DMS79 (cell line): Measurements from ENCODE around the gene ADAMTS7.
"Not testable (repeated sequence)": the region's sequence is repeated elsewhere in the genome, so short reads cannot be mapped to it uniquely, and the experiment has no call there.

Experiments
- DNase-seq: peaks from one replicate; lab custom pipeline; 2025; lab: John Stamatoyannopoulos, UW

Gene ADAMTS7

DNA sequence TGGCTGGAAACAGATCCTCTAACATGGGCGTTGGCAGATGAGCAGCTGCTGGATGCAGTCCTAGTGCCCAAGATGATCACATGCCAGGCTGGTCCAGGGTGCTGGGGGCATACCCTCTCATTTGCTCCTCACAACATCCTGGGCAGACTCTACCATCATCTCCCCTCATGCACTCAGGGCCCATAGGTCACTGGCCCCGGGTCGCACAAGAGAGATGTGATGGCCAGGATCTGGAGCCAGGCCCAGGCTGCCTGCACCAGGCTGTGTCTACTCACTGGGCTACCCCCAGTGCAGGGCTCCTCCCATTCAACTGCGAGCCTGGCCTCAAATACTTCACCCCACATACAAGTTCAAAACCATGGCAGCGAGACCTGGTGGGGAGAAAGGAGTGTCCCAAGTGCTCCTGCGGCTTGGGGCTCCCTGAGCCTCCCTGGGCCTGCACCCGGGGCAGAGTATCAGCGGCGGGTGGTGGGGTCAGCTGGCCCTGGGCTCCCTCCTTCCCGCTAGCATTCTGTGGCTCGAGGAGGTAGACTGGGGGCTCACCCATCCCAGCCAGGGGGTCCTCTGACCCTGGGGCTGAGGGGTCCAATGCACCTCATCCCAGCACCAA, 32.0 kb downstream of the ADAMTS7 start:
- DNase-seq: not testable (repeated sequence)

DNA sequence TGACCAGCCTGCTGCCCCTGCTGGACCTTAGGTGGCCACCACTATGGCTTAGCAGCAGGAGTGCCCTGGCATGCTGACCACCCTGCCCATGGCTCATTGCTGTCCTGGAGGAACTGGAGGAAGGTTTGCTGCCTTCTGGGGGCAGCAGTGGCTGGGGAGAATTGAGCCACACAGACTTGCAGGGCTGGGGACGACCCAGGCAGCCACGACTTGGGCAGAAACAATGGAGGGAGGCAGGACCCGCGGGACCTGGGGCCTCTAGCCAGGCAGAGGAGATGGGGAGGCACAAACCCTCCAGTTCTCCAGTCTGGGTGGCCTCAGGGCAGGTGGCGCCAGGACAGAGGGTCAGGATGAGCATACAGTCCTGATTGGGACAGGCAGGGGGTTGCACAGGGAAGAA, 32.8 kb downstream of the ADAMTS7 start:
- DNase-seq: no peak

DNA sequence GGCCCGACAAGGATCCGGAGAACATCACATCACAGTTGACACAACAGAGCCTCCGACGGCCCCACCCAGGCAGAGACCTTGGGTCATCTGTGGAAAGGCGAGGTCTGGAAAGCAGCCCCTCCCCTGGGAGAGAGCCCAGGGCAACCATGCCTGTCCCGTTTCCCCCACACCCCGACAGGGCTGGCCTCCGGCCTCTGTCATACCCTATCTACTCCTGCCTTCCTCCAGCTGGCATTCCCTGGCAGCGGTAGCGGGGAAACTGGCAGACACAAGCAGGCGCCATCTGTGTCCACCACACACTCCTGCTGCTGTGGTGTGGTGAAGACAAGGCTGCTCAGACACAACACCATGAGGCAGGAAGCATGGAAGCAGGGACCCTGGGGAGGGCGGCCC, 33.3 kb downstream of the ADAMTS7 start:
- not testable (repeated sequence) for DNase-seq

DNA sequence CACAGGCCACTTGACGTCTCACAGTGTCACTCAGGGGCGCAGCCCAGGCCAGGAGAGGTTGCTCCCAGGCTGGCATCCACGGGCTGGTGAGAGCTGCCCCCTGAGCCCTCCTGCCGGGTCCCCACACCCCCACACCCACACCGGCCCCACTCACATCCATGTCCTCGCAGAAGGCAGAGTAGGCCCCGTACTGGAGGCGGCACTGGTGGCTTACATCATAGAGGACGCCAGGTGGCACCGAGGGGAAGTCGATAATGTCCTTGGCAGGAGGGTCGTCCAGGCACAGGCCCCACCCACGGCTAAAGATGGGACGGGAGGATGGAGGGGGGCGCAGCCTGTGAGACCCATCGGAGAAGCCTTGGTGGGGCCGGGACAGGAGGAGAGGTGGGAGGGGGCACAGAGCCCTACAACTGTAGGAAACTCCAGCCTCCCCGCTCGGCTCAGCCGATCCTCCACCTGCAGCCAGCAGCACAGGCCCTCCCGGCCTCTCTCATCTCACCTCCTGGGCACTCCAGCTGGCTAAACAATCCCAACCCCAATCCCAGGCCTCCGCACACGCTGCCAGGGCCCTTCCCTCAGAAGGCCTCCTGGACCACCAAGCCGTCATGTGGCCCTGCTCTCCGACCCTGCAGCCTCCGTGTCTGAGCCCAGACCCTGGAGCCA, 33.8 kb downstream of the ADAMTS7 start:
- DNase-seq: not testable (repeated sequence)

DNA sequence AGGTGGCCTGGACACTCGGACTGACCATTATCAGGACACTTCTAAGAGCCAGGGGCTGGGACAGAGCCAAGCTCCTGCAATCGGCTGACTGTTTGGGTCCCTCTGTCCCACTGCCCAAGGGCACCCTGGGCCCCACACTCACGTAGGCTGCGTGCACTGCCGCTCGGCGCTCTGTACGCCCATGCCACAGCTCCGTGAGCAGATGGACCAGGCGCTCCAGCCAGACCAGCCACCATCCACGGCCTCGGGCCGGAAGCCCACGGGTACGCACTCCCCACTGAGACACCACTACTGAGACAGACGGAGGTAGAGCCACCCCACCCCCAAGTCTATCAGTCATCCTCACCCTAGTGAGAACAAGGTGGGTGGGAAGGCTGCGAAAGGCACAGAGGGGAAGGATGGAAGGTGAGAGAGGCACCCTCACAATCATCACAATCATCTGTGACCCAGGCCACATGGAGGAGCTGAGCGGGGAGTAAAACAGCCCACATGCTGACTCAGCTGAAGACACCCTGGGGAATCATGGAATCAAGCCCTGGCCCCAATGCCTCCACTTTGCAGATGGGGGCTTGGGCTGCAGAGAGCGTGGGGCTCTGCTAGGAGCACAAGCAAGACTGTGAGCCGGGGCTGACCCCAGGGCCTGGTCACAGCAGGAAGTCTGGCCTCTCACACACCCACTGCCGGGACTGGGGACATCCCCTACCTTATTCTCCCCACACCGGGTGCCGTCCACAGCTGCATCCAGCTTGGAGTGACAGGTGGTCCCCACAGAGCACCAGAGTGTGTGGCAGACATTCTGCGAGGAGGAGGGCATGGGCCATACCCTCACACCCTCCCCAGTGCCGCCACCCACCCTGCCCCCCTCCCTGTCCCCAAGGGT, 35.0 kb downstream of the ADAMTS7 start:
- not testable (repeated sequence) for DNase-seq

DNA sequence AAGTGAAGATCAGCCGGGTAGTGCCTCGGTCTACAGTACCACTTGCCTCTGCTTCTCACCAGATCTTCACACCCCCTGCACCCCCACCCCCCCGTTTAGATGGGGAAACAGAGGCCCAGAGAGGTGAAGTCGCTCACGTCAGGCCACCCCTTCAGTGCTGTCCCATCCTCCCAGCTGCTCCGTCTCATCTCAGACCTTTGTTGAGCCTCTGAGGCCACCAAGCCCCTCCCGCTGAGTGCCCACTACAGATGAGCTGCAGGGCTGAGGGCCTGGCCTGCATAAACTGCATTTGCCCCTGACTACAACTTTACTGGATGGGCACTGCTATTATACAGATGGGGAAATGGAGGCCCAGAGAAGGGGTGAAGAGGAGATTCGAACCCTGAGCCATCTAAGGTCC, 35.8 kb downstream of the ADAMTS7 start:
- DNase-seq: no peak

DNA sequence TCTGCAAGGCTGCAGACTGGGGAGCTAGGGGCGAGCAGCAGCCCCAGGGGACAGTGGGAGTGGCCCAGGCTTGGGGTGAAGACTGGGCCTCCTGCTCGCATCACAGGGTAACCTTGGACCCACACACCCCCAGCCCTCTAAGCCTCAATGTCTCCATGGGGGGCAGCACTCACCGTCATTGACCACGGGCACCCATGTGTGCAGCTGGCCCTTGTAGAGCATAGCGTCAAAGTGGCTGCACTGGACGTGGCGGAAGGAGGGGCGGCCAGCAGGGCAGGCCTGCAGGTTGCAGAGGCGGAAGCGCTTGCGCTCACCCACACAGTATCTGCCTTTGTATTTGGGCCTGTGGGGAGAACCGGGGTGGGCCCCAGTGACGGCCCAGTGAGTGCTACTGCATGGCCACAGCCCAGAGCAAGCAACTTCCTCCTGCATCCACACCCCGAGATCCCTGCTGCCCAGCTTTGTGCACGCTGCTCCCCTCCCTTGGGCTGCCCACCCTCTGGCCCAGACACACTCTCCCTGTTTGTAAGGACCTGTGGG, 36.7 kb downstream of the ADAMTS7 start:
- not testable (repeated sequence) for DNase-seq

DNA sequence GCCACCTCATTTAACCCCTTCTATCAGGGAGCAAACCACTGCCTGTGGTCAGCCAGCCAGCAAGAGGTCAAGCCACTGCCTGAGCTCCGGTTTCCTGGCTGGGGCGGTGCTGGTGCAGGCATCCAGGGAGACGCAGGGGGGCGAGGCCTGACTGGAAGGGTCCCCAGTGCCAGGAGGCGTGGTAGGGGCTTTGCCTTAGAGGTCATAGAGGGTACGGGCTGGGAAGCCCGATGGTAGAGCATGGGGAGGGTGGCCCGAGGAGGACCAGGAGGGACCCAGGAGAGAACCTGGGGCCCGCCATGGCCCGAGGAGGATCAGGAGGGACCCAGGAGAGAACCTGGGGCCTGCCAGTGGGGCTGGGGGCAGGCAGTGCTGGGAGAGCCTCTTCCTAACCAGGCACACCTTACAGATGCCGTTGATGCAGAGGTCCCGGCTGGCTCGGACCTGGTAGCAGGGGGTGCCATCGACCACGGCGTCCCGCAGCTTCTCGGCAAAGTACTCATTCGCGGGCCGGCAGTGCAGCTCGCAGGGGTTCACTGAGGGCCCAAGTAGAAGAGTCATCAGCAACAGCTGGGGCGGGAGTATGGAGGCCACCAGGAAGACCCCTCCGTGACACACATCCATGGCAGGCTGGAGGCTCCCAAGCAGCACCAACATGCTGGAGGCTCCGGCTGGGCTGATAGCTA, 37.4 kb downstream of the ADAMTS7 start:
- not testable (repeated sequence) for DNase-seq

DNA sequence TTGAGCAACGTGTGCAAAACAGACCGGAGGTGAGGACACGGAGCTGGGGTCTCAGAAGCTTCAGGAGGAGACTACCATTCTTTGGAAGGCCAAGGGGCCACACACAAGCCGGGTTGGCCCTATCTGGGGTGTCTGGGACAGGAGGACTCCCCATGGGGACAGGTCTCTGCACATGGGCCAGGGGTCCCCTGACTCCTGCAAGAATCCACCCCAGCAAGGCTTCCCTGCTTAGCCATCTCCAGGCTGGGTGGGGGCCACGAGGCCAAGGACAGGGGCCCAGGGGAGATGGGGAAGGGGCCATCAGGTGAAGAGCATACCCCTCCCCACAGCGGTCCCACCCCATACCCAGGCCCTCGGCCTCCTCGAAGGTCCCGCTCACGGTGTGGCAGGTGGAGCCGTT, 38.5 kb downstream of the ADAMTS7 start:
- DNase-seq: no peak

DNA sequence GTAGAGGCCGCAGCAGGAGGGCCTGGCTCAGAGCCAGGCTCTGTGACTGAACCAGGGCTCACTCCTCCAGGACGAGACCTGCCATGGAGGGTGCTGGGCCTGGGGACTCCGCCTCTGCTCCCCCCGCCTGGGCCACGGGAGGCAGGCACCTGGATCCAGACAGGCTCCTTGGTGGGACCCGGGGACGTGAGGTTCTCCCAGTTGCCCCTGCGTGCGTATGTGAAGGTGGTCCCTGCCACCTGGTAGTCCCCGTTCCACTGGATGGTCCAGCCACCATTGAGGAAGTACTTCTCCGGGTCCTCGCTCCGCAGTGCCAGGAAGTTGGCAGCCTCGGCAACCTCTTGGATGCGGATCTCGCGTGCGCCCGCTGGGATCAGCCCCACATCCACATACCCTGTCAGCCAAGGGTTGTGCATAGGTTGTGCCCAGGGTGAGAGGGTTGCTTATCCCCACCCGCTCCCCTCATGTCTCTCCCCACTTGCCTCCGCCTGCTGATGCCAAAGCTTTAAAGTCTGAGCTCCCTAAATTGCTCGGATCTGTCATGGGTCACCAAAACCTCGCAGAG, 39.7 kb downstream of the ADAMTS7 start:
- not testable (repeated sequence) for DNase-seq

DNA sequence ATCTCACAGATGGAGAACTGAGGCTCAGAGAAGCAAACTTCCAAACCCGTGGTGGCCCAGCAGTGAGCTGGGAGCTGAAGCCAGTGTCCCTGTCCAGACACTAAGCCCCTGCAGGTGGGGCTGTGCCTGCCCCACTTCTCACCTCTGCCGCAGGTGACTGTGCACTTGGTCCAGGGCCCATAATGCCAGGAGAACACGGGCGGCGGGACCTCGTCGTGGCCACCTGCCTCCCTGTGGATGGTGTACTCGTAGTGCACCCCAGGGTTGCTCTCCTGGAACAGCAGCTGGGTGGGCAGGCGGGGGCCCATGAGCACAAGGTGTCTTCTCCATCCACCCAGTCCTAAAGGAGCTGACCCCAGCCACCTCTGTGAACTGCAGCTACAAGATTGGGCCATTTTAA, 40.2 kb downstream of the ADAMTS7 start:
- not testable (repeated sequence) for DNase-seq

DNA sequence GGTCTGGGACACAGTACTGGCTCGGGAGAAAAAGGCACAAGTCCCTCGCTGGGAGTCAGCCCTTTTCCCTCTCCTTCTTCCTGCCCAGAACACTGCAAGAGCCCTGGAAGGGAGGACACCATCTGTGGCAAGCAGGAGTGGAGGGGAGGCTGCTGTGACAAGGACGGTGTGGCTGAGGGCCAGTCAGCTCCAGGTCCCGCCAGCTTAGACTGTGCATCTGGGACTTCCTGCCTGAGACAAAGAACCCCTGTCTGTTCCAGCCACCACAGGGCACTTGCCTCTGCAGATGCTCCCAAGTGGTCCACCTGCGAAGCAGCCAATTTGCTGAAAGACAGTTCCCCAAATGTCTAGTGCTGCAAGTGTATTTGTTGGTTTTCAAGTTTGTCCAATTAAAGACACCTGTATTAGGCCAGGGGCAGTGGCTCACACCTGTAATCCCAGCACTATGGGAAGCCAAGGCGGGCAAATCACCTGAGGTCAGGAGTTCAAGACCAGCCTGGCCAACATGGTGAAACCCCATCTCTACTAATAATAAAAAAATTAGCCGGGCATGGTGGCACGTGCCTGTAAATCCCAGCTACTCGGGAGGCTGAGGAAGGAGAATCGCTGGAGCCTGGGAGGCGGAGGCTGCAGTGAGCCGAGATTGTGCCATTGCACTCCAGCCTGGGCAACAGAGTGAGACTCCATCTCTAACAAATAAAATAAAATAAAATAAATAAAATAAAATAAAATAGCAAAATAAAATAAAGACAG, 41.6 kb downstream of the ADAMTS7 start:
- DNase-seq: not testable (repeated sequence)

DNA sequence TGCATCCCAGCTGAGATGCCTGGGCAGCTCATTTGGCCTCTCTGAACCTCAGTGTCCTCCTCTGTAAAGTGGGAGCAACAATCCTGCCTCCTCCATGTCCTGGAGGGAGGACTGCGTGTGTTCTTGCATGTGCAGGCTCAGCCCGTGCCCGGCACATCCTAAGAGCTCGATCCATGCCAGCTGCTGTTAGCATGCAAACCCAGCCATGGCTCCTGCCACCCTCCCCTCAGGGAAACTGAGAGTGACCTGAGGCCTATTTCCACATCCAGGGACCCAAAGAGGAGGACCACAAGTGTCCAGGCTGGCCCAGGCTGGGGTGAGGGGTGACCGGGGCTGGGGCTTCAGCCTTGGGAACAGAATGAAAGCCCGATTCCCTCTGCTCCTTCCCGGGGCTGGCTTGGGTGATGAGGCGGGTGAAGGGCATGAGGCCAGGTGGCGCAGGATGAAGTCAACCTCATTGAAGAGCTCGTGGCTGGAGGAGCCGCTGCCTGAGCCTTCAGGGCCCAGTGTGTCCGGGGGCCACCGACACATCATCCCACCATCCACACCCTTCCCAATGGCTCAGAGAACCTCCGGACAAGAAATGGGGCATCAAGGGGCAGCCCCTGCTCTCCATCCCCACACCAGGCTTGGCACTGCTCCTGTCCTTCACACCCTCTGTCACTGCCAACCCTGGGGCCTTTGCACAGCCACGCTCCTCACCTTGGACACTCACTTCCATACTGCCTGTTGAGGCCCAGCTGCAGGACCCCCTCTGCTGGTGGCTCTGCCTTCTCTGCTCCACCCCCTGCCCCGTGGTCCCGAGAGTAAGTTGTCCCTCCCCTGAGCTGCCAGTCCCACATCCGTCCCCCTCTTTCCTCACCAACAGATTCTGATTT, 42.5 kb downstream of the ADAMTS7 start:
- DNase-seq: no peak

DNA sequence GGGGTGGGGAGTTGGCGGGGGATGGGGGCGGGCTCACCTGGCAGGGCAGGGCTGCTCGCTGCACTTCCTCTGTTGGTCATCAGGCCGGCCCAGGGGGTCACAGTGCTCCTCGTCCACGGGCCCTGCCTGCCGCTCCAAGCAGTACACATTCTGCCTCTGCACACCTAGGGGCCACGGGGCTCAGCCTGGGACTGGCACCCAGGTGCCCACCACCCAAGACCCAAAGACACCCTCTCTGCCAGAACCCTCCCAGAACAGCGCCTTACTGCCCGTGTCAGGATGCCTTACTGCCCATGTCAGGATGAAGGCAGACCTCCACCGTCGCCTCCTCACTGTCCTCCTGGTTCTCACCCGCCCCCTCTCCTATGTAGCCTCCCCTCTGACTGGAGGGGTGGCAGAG, 43.2 kb downstream of the ADAMTS7 start:
- DNase-seq: no peak

DNA sequence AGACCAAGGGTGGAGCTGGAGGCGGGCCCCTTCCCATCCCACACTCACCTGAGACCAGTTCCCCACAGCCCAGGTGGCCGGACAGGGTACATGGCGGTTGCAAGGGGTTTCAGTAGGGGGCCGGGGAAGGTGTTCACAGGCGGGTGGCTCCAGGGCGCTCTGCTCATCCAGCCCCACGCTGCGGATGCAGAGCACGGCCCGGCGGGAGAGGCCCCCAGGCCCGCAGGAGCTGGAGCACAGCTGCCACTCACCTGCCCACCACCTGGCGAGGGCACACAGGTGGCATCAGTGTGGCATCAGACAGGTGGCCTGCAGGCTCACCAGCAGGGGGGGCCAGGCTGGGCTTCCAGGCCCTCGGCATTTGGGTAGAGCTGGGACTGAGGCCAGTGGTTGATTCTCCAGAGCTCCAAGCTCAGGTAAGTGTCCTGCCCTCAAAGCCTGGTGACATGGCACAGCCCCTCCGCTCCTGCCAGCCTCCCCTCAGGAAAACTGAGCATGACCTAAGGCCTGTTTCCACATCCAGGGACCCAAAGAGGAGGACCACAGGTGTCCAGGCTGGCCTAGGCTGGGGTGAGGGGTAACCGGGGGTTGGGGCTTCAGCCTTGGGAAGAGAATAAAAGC, 43.8 kb downstream of the ADAMTS7 start:
- no peak for DNase-seq

DNA sequence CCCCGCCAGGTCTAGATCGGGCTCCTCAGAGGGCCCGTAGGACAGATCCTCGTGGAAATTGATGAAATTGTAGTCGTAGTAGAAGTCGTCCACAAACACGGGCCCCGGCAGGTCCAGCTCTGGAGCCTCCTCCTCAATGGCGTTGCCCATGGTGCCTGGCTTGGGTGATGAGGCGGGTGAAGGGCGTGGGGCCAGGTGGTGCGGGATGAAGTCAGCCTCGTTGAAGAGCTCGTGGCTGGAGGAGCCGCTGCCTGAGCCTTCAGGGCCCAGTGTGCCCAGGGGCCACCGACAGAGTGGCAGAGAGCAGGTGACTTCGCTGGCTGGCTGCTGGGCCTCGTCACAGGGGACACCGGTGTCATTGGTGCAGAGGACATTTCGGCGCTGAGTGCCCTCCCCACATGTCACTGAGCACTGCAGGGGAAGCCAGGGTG, 44.6 kb downstream of the ADAMTS7 start:
- DNase-seq: not testable (repeated sequence)

DNA sequence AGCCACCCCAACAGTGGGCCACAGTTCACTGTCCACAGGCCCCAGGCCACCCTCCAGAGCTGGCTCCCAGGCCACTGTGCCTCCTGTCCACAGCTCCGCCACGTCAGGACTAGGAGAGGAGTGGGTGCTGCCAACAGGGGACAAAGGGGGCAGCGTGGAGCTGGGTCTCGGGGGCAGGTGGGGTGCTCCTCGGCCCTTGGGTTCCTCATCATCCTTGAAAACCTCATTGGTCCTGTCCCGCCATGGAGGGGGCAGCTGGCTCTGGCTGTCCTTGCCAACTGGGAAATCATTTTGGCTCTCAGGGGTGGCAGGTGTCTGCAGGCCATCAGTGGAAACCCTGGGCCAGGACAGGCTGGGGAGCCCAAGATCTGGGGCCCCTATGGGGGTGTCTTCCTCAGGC, 45.2 kb downstream of the ADAMTS7 start:
- no peak for DNase-seq

DNA sequence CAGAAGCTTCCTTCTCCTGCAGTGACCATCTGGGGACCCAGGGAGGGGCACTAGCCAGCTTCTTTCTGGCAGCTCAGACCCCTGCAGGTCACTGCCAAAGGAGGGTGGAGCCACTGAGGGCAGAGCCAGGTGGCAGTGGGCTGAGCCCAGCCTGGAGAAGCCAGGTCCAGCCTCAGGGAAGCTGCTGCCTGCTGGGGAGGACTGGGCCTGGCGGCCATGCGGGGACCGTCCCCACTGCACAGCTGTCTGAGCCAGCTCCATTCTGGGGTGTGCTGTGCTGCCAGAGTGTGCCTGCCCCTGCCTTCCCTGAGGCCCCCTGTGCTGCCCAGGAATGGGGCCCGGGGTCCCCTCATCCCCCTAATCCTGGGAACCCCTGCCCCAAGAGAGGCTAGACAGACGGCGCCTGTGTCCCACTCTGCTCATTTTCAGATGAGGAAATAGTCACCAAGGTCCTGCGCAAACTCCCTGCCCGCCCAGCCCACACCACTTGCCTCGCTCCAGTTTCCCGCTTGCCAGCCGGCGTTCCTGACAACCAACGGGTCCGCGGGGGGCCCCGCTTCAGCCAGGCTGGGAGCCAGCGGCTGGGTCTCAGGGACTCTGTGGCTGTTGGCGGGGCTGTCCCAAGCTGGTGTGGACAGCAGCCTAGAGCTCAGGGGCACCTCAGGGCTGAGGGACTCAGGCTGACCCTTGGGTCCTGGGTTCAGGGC, 46.0 kb downstream of the ADAMTS7 start:
- DNase-seq: not testable (repeated sequence)
